Measurements from ENCODE around the gene CYGB.
"Not testable (repeated sequence)": the region's sequence is repeated elsewhere in the genome, so short reads cannot be mapped to it uniquely, and the experiment has no call there.

CYGB gene

GRCh38 chr17:76521683-76522082 lies 15.8 kb downstream of the CYGB start:
- H3K27me3 ChIP-seq (ENCODE audit: control insufficient read depth, insufficient read depth, low read length); H3K9me3 ChIP-seq (ENCODE audit: control insufficient read depth, insufficient read depth, low read length); H3K4me3 ChIP-seq (ENCODE audit: low read depth, low read length); H3K9ac ChIP-seq (ENCODE audit: low read depth, low read length); H3K36me3 ChIP-seq (ENCODE audit: control insufficient read depth, insufficient read depth, low read length); H3K4me1 ChIP-seq (ENCODE audit: control insufficient read depth, insufficient read depth, low read length): not testable (repeated sequence)

- Histone ChIP-seq H3K9ac (ENCODE audit: low read depth, low read length) (no peak overlapping the region), H3K9me3 (ENCODE audit: control insufficient read depth, insufficient read depth, low read length) (no peaks in the 10 kb centered on the region), H3K27me3 (ENCODE audit: control insufficient read depth, insufficient read depth, low read length) (peaks cover 5% of the 10 kb centered on the region), H3K4me1 (ENCODE audit: control insufficient read depth, insufficient read depth, low read length) (no peaks in the 10 kb centered on the region), H3K4me3 (ENCODE audit: low read depth, low read length) (no peak overlapping the region), H3K36me3 (ENCODE audit: control insufficient read depth, insufficient read depth, low read length) (no peaks in the 10 kb centered on the region)
These were observed 16.2 kb downstream of the CYGB start for GRCh38 chr17:76521262-76521661.

- peaks cover 5% of the 10 kb centered on the region for H3K27me3 ChIP-seq (ENCODE audit: control insufficient read depth, insufficient read depth, low read length)
- no peak overlapping the region for H3K9ac ChIP-seq (ENCODE audit: low read depth, low read length)
- H3K4me3 ChIP-seq (ENCODE audit: low read depth, low read length), result no peak overlapping the region
- no peaks in the 10 kb centered on the region for H3K9me3 ChIP-seq (ENCODE audit: control insufficient read depth, insufficient read depth, low read length)
- H3K36me3 ChIP-seq (ENCODE audit: control insufficient read depth, insufficient read depth, low read length), result no peaks in the 10 kb centered on the region
- no peaks in the 10 kb centered on the region for H3K4me1 ChIP-seq (ENCODE audit: control insufficient read depth, insufficient read depth, low read length)
These were observed 18.2 kb downstream of the CYGB start for GRCh38 chr17:76519048-76519966.

GRCh38 chr17:76517638-76518038 lies 19.9 kb downstream of the CYGB start:
- H3K36me3 ChIP-seq (ENCODE audit: control insufficient read depth, insufficient read depth, low read length), result no peaks in the 10 kb centered on the region
- no peaks in the 10 kb centered on the region for H3K27me3 ChIP-seq (ENCODE audit: control insufficient read depth, insufficient read depth, low read length)
- H3K4me3 ChIP-seq (ENCODE audit: low read depth, low read length), result no peak overlapping the region
- H3K9me3 ChIP-seq (ENCODE audit: control insufficient read depth, insufficient read depth, low read length), result no peaks in the 10 kb centered on the region
- no peak overlapping the region for H3K9ac ChIP-seq (ENCODE audit: low read depth, low read length)
- H3K4me1 ChIP-seq (ENCODE audit: control insufficient read depth, insufficient read depth, low read length), result no peaks in the 10 kb centered on the region

- no peaks in the 10 kb centered on the region for H3K27me3 ChIP-seq (ENCODE audit: control insufficient read depth, insufficient read depth, low read length)
- no peaks in the 10 kb centered on the region for H3K4me1 ChIP-seq (ENCODE audit: control insufficient read depth, insufficient read depth, low read length)
- no peaks in the 10 kb centered on the region for H3K36me3 ChIP-seq (ENCODE audit: control insufficient read depth, insufficient read depth, low read length)
- H3K4me3 ChIP-seq (ENCODE audit: low read depth, low read length), result no peak overlapping the region
- no peaks in the 10 kb centered on the region for H3K9me3 ChIP-seq (ENCODE audit: control insufficient read depth, insufficient read depth, low read length)
- H3K9ac ChIP-seq (ENCODE audit: low read depth, low read length), result no peak overlapping the region
These were observed 22.1 kb downstream of the CYGB start for GRCh38 chr17:76515274-76515949.

GRCh38 chr17:76514355-76514754 lies 23.2 kb downstream of the CYGB start:
- H3K9me3 ChIP-seq (ENCODE audit: control insufficient read depth, insufficient read depth, low read length); H3K4me1 ChIP-seq (ENCODE audit: control insufficient read depth, insufficient read depth, low read length); H3K36me3 ChIP-seq (ENCODE audit: control insufficient read depth, insufficient read depth, low read length); H3K9ac ChIP-seq (ENCODE audit: low read depth, low read length); H3K4me3 ChIP-seq (ENCODE audit: low read depth, low read length); H3K27me3 ChIP-seq (ENCODE audit: control insufficient read depth, insufficient read depth, low read length): not testable (repeated sequence)

GRCh38 chr17:76513306-76513692 lies 24.2 kb downstream of the CYGB start:
- Histone ChIP-seq H3K4me1 (ENCODE audit: control insufficient read depth, insufficient read depth, low read length) (no peaks in the 10 kb centered on the region), H3K27me3 (ENCODE audit: control insufficient read depth, insufficient read depth, low read length) (no peaks in the 10 kb centered on the region), H3K9me3 (ENCODE audit: control insufficient read depth, insufficient read depth, low read length) (no peaks in the 10 kb centered on the region), H3K36me3 (ENCODE audit: control insufficient read depth, insufficient read depth, low read length) (no peaks in the 10 kb centered on the region), H3K4me3 (ENCODE audit: low read depth, low read length) (no peak overlapping the region), H3K9ac (ENCODE audit: low read depth, low read length) (no peak overlapping the region)

GRCh38 chr17:76512366-76513305 lies 24.9 kb downstream of the CYGB start:
- H3K27me3 ChIP-seq (ENCODE audit: control insufficient read depth, insufficient read depth, low read length), result no peaks in the 10 kb centered on the region
- H3K4me1 ChIP-seq (ENCODE audit: control insufficient read depth, insufficient read depth, low read length), result no peaks in the 10 kb centered on the region
- no peak overlapping the region for H3K9ac ChIP-seq (ENCODE audit: low read depth, low read length)
- no peaks in the 10 kb centered on the region for H3K9me3 ChIP-seq (ENCODE audit: control insufficient read depth, insufficient read depth, low read length)
- no peak overlapping the region for H3K4me3 ChIP-seq (ENCODE audit: low read depth, low read length)
- no peaks in the 10 kb centered on the region for H3K36me3 ChIP-seq (ENCODE audit: control insufficient read depth, insufficient read depth, low read length)

GRCh38 chr17:76511668-76512365 lies 25.7 kb downstream of the CYGB start:
- Histone ChIP-seq H3K27me3 (ENCODE audit: control insufficient read depth, insufficient read depth, low read length) (peaks cover 1% of the 10 kb centered on the region), H3K4me1 (ENCODE audit: control insufficient read depth, insufficient read depth, low read length) (no peaks in the 10 kb centered on the region), H3K36me3 (ENCODE audit: control insufficient read depth, insufficient read depth, low read length) (no peaks in the 10 kb centered on the region), H3K4me3 (ENCODE audit: low read depth, low read length) (no peak overlapping the region), H3K9me3 (ENCODE audit: control insufficient read depth, insufficient read depth, low read length) (no peaks in the 10 kb centered on the region), H3K9ac (ENCODE audit: low read depth, low read length) (no peak overlapping the region)

- Histone ChIP-seq H3K4me1 (ENCODE audit: control insufficient read depth, insufficient read depth, low read length) (peaks cover 3% of the 10 kb centered on the region), H3K9ac (ENCODE audit: low read depth, low read length) (no peak overlapping the region), H3K36me3 (ENCODE audit: control insufficient read depth, insufficient read depth, low read length) (no peaks in the 10 kb centered on the region), H3K27me3 (ENCODE audit: control insufficient read depth, insufficient read depth, low read length) (peaks cover 5% of the 10 kb centered on the region), H3K4me3 (ENCODE audit: low read depth, low read length) (no peak overlapping the region), H3K9me3 (ENCODE audit: control insufficient read depth, insufficient read depth, low read length) (no peaks in the 10 kb centered on the region)
These were observed 26.7 kb downstream of the CYGB start for GRCh38 chr17:76510831-76511244.

- H3K27me3 ChIP-seq (ENCODE audit: control insufficient read depth, insufficient read depth, low read length); H3K4me1 ChIP-seq (ENCODE audit: control insufficient read depth, insufficient read depth, low read length); H3K9ac ChIP-seq (ENCODE audit: low read depth, low read length); H3K36me3 ChIP-seq (ENCODE audit: control insufficient read depth, insufficient read depth, low read length); H3K9me3 ChIP-seq (ENCODE audit: control insufficient read depth, insufficient read depth, low read length); H3K4me3 ChIP-seq (ENCODE audit: low read depth, low read length): not testable (repeated sequence)
These were observed 28.9 kb downstream of the CYGB start for GRCh38 chr17:76508472-76509063.

Measured in iPS-15b (cell line).